NB4 (cell line): ENCODE data around the gene MICALL1.

Experiments used
- DNase-seq: peaks from one replicate; pipeline ENCODE4 v3.0.0; 2010; ENCODE audit warnings: low read depth
- H3K4me3 ChIP-seq: one replicate; pipeline ENCODE4 v1.5.1; 2011; ENCODE audit warnings: mild to moderate bottlenecking, low read depth, low read length, moderate library complexity
- CTCF ChIP-seq: IDR thresholded peaks from one replicate; pipeline ENCODE4 v1.5.1; 2012; ENCODE audit warnings: low read depth, low read length
- MAX ChIP-seq: IDR thresholded peaks from 2 replicates; pipeline ENCODE4 v1.6.1; 2011; ENCODE audit warnings: low read depth, low read length
- MYC ChIP-seq: IDR thresholded peaks from 2 replicates; pipeline ENCODE4 v1.6.1; 2011; ENCODE audit warnings: low read depth, low read length
- POLR2A ChIP-seq: IDR thresholded peaks from 2 replicates; pipeline ENCODE4 v1.6.1; 2011; ENCODE audit warnings: mild to moderate bottlenecking; ENCODE audit not compliant: insufficient read length; ENCODE audit errors: extremely low read depth

Gene MICALL1

GRCh38 chr22:37985050-37985585 lies 79.0 kb downstream of the MICALL1 start:
- H3K4me3 ChIP-seq, result no peak overlapping the region
- DNase-seq, result no peak
- TF ChIP-seq MYC (no peak), POLR2A (no peak), MAX (no peak), CTCF (no peak)

- TF ChIP-seq MAX (no peak), MYC (no peak), POLR2A (no peak), CTCF (no peak)
- DNase-seq, result no peak
- no peak overlapping the region for H3K4me3 ChIP-seq
Measured at GRCh38 chr22:37985751-37986281, 79.7 kb downstream of the MICALL1 start.

GRCh38 chr22:37986371-37986770 lies 80.3 kb downstream of the MICALL1 start:
- H3K4me3 ChIP-seq, result no peak overlapping the region
- no peak for TF ChIP-seq POLR2A
- no peak for TF ChIP-seq CTCF
- TF ChIP-seq MAX, result no peak
- TF ChIP-seq MYC, result no peak
- DNase-seq, result no peak

GRCh38 chr22:37989146-37990045 lies 83.3 kb downstream of the MICALL1 start:
- DNase-seq, result no peak
- no peak for TF ChIP-seq MYC
- no peak for TF ChIP-seq MAX
- no peak for TF ChIP-seq POLR2A
- TF ChIP-seq CTCF, result no peak
- H3K4me3 ChIP-seq, result no peak overlapping the region

GRCh38 chr22:37990301-37990700 lies 84.2 kb downstream of the MICALL1 start:
- TF ChIP-seq MAX (no peak), MYC (no peak), POLR2A (no peak), CTCF (no peak)
- no peak overlapping the region for H3K4me3 ChIP-seq
- DNase-seq, result no peak
